Erythroblast (primary cell): ENCODE data around the gene NES.
"Not testable (repeated sequence)": the region's sequence is repeated elsewhere in the genome, so short reads cannot be mapped to it uniquely, and the experiment has no call there.

ENCODE experiments used
- DNase-seq, 2 experiments: peaks; one replicate each; lab custom pipeline; 2025; lab: John Stamatoyannopoulos, UW
- GATA1 ChIP-seq: IDR thresholded peaks from 2 replicates; pipeline ENCODE4 v1.6.1; 2011; ENCODE audit warnings: low read depth, mild to moderate bottlenecking, control low read depth, low read length, moderate library complexity
- POLR2A ChIP-seq: IDR thresholded peaks from 2 replicates; pipeline ENCODE4 v1.6.1; 2011; ENCODE audit warnings: mild to moderate bottlenecking, low read length

Gene NES

DNA sequence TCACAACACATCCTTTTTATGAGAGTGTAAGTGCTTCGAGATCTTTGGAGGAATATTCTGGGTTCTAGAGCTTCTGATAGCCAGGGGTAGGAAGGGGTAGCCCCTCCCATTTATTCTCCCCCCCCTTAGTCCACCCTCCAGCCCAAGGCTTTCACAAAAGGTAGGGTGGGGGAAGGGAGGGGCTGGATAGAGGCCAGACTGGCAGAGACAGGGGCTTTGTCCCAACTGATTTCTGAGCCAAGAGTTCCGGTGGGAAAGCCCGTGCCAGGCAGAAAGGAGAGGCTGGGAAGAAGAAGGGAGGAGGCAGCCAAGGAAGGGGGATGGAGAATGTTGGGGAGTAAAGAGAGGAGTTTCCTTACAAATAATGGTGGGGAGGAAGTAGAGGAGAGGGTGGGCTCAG is 32.2 kb downstream of the NES start:
- TF ChIP-seq POLR2A, result no peak
- TF ChIP-seq GATA1, result no peak
- no peak for DNase-seq

DNA sequence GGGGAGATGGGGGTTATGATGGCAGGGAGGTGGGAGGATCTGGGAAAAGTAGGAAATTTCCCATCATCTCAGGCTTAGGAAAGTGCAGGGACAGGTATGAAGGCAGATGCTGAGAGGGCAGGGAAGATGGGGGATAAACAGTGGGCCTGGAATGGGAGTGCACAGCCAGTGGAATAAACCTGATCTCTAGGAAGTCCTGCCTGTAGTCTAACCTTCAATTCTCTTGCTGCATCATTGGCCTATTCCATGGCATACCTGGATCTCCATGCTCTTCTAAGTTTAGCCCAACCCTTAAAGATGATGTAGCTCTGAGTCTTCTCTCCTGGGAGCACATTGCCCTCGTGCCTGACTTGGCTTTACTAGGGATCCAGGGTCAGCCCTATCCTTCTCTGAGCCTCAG is 32.6 kb downstream of the NES start:
- TF ChIP-seq GATA1 (no peak), POLR2A (no peak)
- no peak for DNase-seq

DNA sequence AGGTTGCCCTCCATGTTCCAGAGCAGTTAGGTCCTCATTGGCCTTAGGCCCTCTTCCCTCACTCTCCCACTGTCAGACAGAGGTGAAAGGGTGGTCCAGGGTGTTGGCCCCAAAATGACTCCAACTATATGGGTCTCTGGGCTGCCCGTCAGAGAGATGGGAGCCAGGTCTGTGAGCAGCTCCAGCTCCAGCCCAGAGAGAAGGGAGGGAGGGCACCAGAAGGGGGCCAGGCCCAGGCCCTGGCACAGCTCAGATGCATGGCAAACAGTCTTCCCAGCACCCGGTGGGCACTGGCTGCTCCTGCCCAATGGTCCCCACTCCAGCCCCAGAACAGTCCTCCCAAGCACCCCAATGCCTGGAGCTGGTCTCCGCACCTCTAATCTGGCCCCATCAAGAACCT is 33.1 kb downstream of the NES start:
- no peak for DNase-seq
- TF ChIP-seq GATA1 (no peak), POLR2A (no peak)

DNA sequence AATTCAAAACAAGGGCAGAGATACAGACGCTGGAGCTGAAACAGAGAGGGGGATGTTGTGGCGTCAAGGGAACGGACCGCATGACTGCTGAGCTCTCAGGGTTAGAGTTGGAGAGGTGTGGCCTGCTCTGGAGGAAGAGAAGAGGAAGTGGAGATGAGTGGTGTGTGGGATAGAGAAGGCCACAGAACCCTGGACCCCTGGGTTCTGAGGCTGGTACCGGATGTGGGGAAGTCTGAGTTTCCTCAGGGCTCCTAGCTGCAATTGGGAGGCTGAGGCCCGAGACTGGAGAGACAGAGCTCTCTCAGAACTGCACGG is 33.5 kb downstream of the NES start:
- no peak for DNase-seq
- TF ChIP-seq POLR2A (no peak), GATA1 (no peak)

- TF ChIP-seq POLR2A, result no peak
- no peak for TF ChIP-seq GATA1
- no peak for DNase-seq
Measured at GRCh38 chr1:156643049-156643777, 34.0 kb downstream of the NES start.

GRCh38 chr1:156642265-156643048 is 34.8 kb downstream of the NES start:
- TF ChIP-seq POLR2A, result no peak
- TF ChIP-seq GATA1, result no peak
- no peak for DNase-seq

DNA sequence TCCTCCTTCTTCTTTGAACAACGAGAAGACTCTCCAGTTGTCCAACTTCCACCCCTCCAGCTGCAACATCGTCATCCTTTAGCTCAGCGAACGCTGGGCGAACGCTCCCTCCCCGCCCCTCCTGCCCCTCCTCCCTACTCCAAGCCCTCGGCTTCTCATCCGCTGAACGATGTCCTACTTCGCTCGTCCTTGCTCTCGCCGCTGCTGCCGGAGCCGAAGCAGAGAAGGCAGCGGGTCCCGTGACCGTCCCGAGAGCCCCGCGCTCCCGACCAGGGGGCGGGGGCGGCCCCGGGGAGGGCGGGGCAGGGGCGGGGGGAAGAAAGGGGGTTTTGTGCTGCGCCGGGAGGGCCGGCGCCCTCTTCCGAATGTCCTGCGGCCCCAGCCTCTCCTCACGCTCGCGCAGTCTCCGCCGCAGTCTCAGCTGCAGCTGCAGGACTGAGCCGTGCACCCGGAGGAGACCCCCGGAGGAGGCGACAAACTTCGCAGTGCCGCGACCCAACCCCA is 35.4 kb downstream of the NES start, which contains the start of gene BCAN:
TSS of gene BCAN (plus strand) at position 357 of the 504 bp plus-strand sequence. CDS start 3,938 bp downstream, outside the sequence.
- no peak for TF ChIP-seq GATA1
- no peak for TF ChIP-seq POLR2A
- DNase-seq, result no peak

DNA sequence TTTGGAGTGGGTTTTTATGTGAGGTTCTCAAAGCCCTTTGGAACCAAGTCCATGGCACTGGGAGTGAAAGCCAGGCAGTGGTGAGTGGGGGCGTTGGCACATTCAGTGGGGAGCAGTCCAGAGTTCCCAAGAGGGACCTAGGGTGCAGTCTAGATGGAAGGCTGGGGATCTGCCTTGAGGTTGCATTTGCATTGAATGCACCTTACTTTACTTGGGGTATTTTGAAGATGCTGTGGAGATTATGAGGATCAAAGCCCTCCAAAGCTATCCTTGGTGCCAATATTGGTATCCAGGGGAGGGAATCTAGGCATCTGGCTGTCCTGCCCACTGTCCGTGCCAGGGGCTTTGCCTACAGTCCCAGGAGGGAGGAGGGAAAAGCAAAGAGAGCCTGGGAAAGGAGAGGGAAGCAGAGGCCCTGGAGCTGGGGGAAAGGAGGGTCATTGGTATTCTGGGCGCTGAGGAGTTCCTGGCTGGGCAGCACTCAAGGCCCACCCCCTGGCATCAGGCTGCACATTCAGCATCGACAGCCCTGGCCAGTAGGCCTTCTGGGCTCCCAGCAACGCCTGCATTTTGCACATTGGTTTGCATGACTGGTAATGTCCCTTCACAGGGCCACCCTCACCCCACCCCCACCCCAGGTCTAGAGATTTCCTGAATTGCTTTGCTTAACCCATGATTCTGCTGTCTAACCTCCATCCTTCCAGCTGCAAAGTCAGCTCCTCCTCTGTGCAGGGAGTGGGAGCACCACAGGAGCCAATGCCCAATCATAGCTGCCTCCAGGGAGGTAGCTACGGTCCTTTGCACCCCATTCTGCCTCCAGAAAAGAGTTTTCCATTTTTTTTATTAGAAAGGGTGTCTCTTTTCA is 36.1 kb downstream of the NES start:
- no peak for DNase-seq
- no peak for TF ChIP-seq GATA1
- TF ChIP-seq POLR2A, result no peak

DNA sequence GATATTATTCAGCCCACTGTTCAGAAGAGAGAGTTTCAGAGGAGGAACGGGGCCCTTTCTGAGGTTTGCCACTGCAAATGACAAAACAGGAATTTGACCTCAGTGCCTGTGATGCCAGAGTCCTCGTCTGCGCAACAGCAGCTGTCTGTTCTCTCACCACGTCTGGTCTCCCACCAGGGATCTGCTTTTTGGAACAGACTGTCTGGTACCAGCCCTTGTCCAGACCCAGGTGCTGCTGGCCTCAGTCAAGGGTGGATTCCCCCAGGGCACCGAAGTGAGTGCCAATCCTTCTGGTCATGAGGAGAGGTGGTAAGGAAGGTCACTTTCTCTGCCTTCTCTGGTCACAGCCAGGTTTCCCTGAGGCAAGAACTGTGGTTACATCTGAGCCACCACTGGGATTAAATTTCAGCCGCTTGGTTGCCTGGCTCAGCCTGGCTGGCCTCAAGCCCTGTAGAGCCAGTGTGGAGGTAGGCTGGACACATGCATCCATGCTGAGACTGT is 37.6 kb downstream of the NES start:
- TF ChIP-seq GATA1 (no peak), POLR2A (no peak)
- DNase-seq, result no peak

DNA sequence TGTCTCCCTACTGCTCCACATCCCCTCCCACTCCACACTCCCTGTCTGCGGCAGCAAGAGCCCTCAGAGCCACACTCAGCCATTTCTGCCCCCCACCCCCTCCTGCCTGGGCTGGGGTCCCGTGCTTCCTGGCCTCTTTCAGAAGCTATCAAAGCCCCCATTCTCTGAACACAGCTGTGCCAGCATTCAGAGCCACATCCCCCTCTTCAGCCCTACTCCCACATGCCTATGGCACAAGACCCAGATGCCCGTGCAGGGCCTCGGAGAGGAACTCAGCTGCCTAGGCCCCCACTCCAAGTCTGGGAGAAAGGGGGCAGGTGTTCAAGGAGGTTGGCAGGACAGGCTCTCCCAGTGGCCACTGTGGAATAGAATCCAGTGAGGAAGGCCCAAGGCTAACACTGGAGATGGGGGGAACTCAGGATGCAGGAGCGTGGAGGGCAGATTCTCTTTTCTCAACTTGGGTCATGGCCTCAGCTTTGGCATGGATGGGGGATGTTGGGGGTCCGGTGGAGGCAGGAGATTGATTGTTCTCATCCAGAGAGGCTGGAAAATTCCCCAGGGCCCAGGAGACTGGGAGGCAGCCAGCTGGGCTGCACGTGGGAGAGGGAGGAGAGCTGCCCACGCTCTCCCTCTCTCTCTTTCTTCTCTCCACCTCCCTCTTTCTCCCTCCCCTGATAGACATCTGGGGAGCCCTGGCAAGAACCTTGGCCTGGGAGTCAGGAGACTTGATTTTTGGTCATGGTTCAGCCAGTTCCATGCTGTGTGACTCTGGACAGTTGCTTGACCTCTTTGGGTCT is 38.8 kb downstream of the NES start:
- TF ChIP-seq GATA1 (no peak), POLR2A (no peak)
- no peak for DNase-seq

DNA sequence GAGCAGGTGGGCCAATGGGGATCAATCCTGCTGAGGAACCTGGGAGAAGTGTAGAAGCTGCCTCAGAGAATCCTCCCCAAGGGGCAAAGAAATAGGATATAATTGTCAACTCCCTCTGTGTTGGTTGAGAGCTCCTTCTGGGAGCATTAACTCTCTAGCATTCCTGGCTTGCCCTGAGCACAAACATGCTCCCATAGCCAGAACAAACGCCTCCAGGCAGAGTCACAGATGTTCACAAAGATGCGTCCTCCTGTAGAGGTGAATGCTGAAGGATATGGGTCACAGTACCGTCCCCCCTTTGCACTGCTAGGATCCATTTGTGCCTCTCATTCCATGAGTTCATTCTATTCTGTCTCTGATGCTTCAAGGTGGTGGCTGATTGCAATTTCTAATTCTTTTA is 44.9 kb downstream of the NES start:
- no peak for TF ChIP-seq GATA1
- DNase-seq, result no peak

- not testable (repeated sequence) for DNase-seq
Measured at GRCh38 chr1:156631152-156631551, 46.1 kb downstream of the NES start.

GRCh38 chr1:156629823-156630449 is 47.3 kb downstream of the NES start:
- no peak for DNase-seq

More at GRCh38 chr1:156629823-156630449, 47.3 kb downstream of the NES start:
- TF ChIP-seq GATA1 (no peak), POLR2A (no peak)
